Epithelial cell of esophagus (primary cell): Measurements from ENCODE around the gene STON2.
A peak's percentile ranks its signal among the peaks of the same experiment; 100 is the strongest.

ENCODE experiments used
- DNase-seq: peaks from one replicate; pipeline ENCODE4 v3.0.0; 2010; ENCODE audit warnings: low read depth
- H3K4me3 ChIP-seq: 2 replicates; pipeline ENCODE4 v1.5.1; 2011; ENCODE audit warnings: mild to moderate bottlenecking, low read length, control low read depth
- CTCF ChIP-seq: IDR thresholded peaks from 2 replicates; pipeline ENCODE4 v1.5.1; 2011; ENCODE audit warnings: low read depth, mild to moderate bottlenecking, low read length, control low read depth, inconsistent platforms; ENCODE audit not compliant: insufficient read depth; ENCODE audit errors: missing control alignments

The STON2 gene

GRCh38 chr14:81326451-81326850, 73.7 kb downstream of the STON2 start:
- peak; percentile 84 for DNase-seq
- TF ChIP-seq CTCF, result no peak
- H3K4me3 ChIP-seq, result no peak overlapping the region

- DNase-seq, result peak; percentile 95
- no peak for TF ChIP-seq CTCF
- H3K4me3 ChIP-seq, result peak overlapping the region; percentile 64
These were observed 76.1 kb downstream of the STON2 start for GRCh38 chr14:81324011-81324410.

GRCh38 chr14:81323093-81323492, 77.0 kb downstream of the STON2 start:
- no peak for DNase-seq
- no peak for TF ChIP-seq CTCF
- peak overlapping the region; percentile 64 for H3K4me3 ChIP-seq

- no peak for TF ChIP-seq CTCF
- DNase-seq, result no peak
- H3K4me3 ChIP-seq, result no peak overlapping the region
These were observed 80.2 kb downstream of the STON2 start for GRCh38 chr14:81319946-81320345.

- no peak for TF ChIP-seq CTCF
- no peak for DNase-seq
- H3K4me3 ChIP-seq, result no peak overlapping the region
These were observed 80.8 kb downstream of the STON2 start for GRCh38 chr14:81319314-81319713.

GRCh38 chr14:81315341-81315740, 84.8 kb downstream of the STON2 start:
- H3K4me3 ChIP-seq, result no peak overlapping the region
- no peak for TF ChIP-seq CTCF
- DNase-seq, result no peak

GRCh38 chr14:81314443-81315175, 85.5 kb downstream of the STON2 start:
- TF ChIP-seq CTCF, result no peak
- DNase-seq, result no peak
- H3K4me3 ChIP-seq, result no peak overlapping the region
